Karpas-422 (cell line): ENCODE data around the gene KRT14. TPM values are rescaled to one million over a fixed set of nuclear protein-coding genes. Genes with fewer than 3 reads are reported as not detected.
"Not testable (repeated sequence)": the region's sequence is repeated elsewhere in the genome, so short reads cannot be mapped to it uniquely, and the experiment has no call there.

ENCODE experiments used
- DNase-seq: peaks from one replicate; pipeline ENCODE4 v3.0.0-alpha.2; 2015
- H2AFZ ChIP-seq: fragments of 200-600 bp; sonication (generic); 2 replicates; pipeline ENCODE4 v1.6.1; 2014; ENCODE audit warnings: antibody characterized with exemption, low read length, mixed read lengths
- H3K27ac ChIP-seq: fragments of 200-600 bp; sonication (generic); 2 replicates; pipeline ENCODE4 v1.5.1; 2014; ENCODE audit warnings: mild to moderate bottlenecking, low read length, moderate library complexity
- H3K27me3 ChIP-seq: fragments of 200-600 bp; sonication (generic); 2 replicates; pipeline ENCODE4 v1.6.1; 2014; ENCODE audit warnings: low read length, mixed read lengths
- H3K36me3 ChIP-seq: fragments of 200-600 bp; sonication (generic); 2 replicates; pipeline ENCODE4 v1.6.1; 2014; ENCODE audit warnings: low read length, mixed read lengths; ENCODE audit not compliant: insufficient read depth
- H3K4me1 ChIP-seq: fragments of 200-600 bp; sonication (generic); 2 replicates; pipeline ENCODE4 v1.6.1; 2014; ENCODE audit warnings: mild to moderate bottlenecking, low read length, mixed read lengths
- H3K4me2 ChIP-seq: fragments of 200-600 bp; sonication (generic); 2 replicates; pipeline ENCODE4 v1.6.1; 2014; ENCODE audit warnings: low read length, low read depth, mild to moderate bottlenecking; ENCODE audit not compliant: poor library complexity, severe bottlenecking
- H3K4me3 ChIP-seq: fragments of 200-600 bp; sonication (generic); 2 replicates; pipeline ENCODE4 v1.5.1; 2014; ENCODE audit warnings: mild to moderate bottlenecking, antibody characterized with exemption, low read length, mixed read lengths
- H3K79me2 ChIP-seq: fragments of 200-600 bp; sonication (generic); 2 replicates; pipeline ENCODE4 v1.6.1; 2014; ENCODE audit warnings: mild to moderate bottlenecking, low read length, mixed read lengths
- H3K9ac ChIP-seq: fragments of 200-600 bp; sonication (generic); 2 replicates; pipeline ENCODE4 v1.6.0; 2014; ENCODE audit warnings: low read length
- H3K9me2 ChIP-seq: fragments of 200-600 bp; sonication (generic), shearing (Covaris generic); replicated peaks from 2 replicates; pipeline ENCODE4 v1.6.0; 2014; ENCODE audit warnings: mild to moderate bottlenecking, low read length, moderate library complexity; ENCODE audit not compliant: insufficient read depth
- H3K9me3 ChIP-seq: fragments of 300-700, 200-600 bp; sonication (generic); 2 replicates; pipeline ENCODE4 v1.6.1; 2014; ENCODE audit warnings: low read length, mixed read lengths
- H4K20me1 ChIP-seq: fragments of 200-600 bp; sonication (generic); 2 replicates; pipeline ENCODE4 v1.6.1; 2014; ENCODE audit warnings: mild to moderate bottlenecking, antibody characterized with exemption, low read length, low read depth; ENCODE audit not compliant: insufficient read depth
- total RNA-seq: library from RNA; depleted of rRNA; stranded (reverse); fragments of >200 nt; shearing (Covaris generic); gene quantifications from 2 replicates; pipeline ENCODE4 v1.2.3, GENCODE V29; 2014; ENCODE audit warnings: low replicate concordance

KRT14 gene
- total RNA-seq, 1 experiment from 2014 or later, result not detected

GRCh38 chr17:41584331-41584927 lies 2.3 kb downstream of the KRT14 start:
- H3K4me2 ChIP-seq, DNase-seq, H3K36me3 ChIP-seq, H3K27ac ChIP-seq, H3K4me3 ChIP-seq, H2AFZ ChIP-seq, H4K20me1 ChIP-seq, H3K9me2 ChIP-seq, H3K79me2 ChIP-seq, H3K4me1 ChIP-seq, H3K27me3 ChIP-seq, H3K9me3 ChIP-seq, H3K9ac ChIP-seq: not testable (repeated sequence)

- no peak overlapping the region for H3K9ac ChIP-seq
- H3K9me2 ChIP-seq, result no peaks in the 10 kb centered on the region
- no peaks in the 10 kb centered on the region for H3K36me3 ChIP-seq
- no peak overlapping the region for H3K4me3 ChIP-seq
- no peaks in the 10 kb centered on the region for H3K4me1 ChIP-seq
- no peak overlapping the region for H2AFZ ChIP-seq
- no peaks in the 10 kb centered on the region for H4K20me1 ChIP-seq
- no peaks in the 10 kb centered on the region for H3K27me3 ChIP-seq
- H3K27ac ChIP-seq, result no peak overlapping the region
- no peak overlapping the region for H3K4me2 ChIP-seq
- no peak for DNase-seq
- H3K79me2 ChIP-seq, result no peaks in the 10 kb centered on the region
- no peaks in the 10 kb centered on the region for H3K9me3 ChIP-seq
These were observed 3.3 kb downstream of the KRT14 start for GRCh38 chr17:41583137-41584127.

GRCh38 chr17:41582061-41582968 lies 4.4 kb downstream of the KRT14 start:
- H3K4me3 ChIP-seq, H3K36me3 ChIP-seq, H2AFZ ChIP-seq, H4K20me1 ChIP-seq, DNase-seq, H3K4me1 ChIP-seq, H3K9me2 ChIP-seq, H3K79me2 ChIP-seq, H3K4me2 ChIP-seq, H3K9me3 ChIP-seq, H3K27ac ChIP-seq, H3K27me3 ChIP-seq, H3K9ac ChIP-seq: not testable (repeated sequence)

- no peak for DNase-seq
- Histone ChIP-seq H3K27ac (no peak overlapping the region), H3K9me2 (no peaks in the 10 kb centered on the region), H3K9me3 (no peaks in the 10 kb centered on the region), H3K27me3 (no peaks in the 10 kb centered on the region), H3K4me3 (no peak overlapping the region), H4K20me1 (no peaks in the 10 kb centered on the region), H3K79me2 (no peaks in the 10 kb centered on the region), H3K4me1 (no peaks in the 10 kb centered on the region), H2AFZ (no peak overlapping the region), H3K36me3 (no peaks in the 10 kb centered on the region), H3K4me2 (no peak overlapping the region), H3K9ac (no peak overlapping the region)
These were observed 5.2 kb downstream of the KRT14 start for GRCh38 chr17:41581366-41582060.

GRCh38 chr17:41580687-41581365 lies 5.9 kb downstream of the KRT14 start:
- Histone ChIP-seq H3K9me2 (no peaks in the 10 kb centered on the region), H3K4me2 (no peak overlapping the region), H2AFZ (no peak overlapping the region), H3K4me3 (no peak overlapping the region), H3K9ac (no peak overlapping the region), H3K79me2 (no peaks in the 10 kb centered on the region), H4K20me1 (no peaks in the 10 kb centered on the region), H3K4me1 (no peaks in the 10 kb centered on the region), H3K9me3 (no peaks in the 10 kb centered on the region), H3K27ac (no peak overlapping the region), H3K36me3 (no peaks in the 10 kb centered on the region), H3K27me3 (no peaks in the 10 kb centered on the region)
- DNase-seq, result no peak

GRCh38 chr17:41580244-41580575 lies 6.5 kb downstream of the KRT14 start:
- Histone ChIP-seq H3K79me2 (no peaks in the 10 kb centered on the region), H3K4me1 (no peaks in the 10 kb centered on the region), H3K4me3 (no peak overlapping the region), H2AFZ (no peak overlapping the region), H3K9me3 (no peaks in the 10 kb centered on the region), H4K20me1 (no peaks in the 10 kb centered on the region), H3K27ac (no peak overlapping the region), H3K9ac (no peak overlapping the region), H3K9me2 (no peaks in the 10 kb centered on the region), H3K36me3 (no peaks in the 10 kb centered on the region), H3K4me2 (no peak overlapping the region), H3K27me3 (no peaks in the 10 kb centered on the region)
- DNase-seq, result no peak

- H3K79me2 ChIP-seq, result no peaks in the 10 kb centered on the region
- H3K9me3 ChIP-seq, result no peaks in the 10 kb centered on the region
- no peaks in the 10 kb centered on the region for H3K36me3 ChIP-seq
- H3K4me1 ChIP-seq, result no peaks in the 10 kb centered on the region
- no peak overlapping the region for H3K9ac ChIP-seq
- DNase-seq, result peak; percentile 92
- no peak overlapping the region for H3K4me3 ChIP-seq
- H4K20me1 ChIP-seq, result no peaks in the 10 kb centered on the region
- no peaks in the 10 kb centered on the region for H3K9me2 ChIP-seq
- no peak overlapping the region for H3K27ac ChIP-seq
- no peak overlapping the region for H3K4me2 ChIP-seq
- H3K27me3 ChIP-seq, result no peaks in the 10 kb centered on the region
- H2AFZ ChIP-seq, result peak overlapping the region; percentile 43; the same call in 1 of the 2 replicates
These were observed 7.0 kb downstream of the KRT14 start for GRCh38 chr17:41579484-41580243.
